Mesothelial cell of epicardium (in vitro differentiated cells): ENCODE data around the gene FAM217B. TPM values are rescaled to one million over a fixed set of nuclear protein-coding genes. Genes with fewer than 3 reads are reported as not detected.

Experiments used
- DNase-seq, 2 experiments: peaks; one replicate each; pipeline ENCODE4 v3.0.0; 2021; ENCODE audit warnings: low spot score in 2 of 2; ENCODE audit not compliant: unreplicated experiment in 2 of 2
- H3K27ac Mint-ChIP-seq: 2 replicates; pipeline ENCODE4 v1.8.0; 2021; ENCODE audit warnings: mixed read lengths
- H3K27me3 Mint-ChIP-seq: 2 replicates; pipeline ENCODE4 v1.8.0; 2021; ENCODE audit warnings: low read depth, mixed read lengths
- H3K36me3 Mint-ChIP-seq: 2 replicates; pipeline ENCODE4 v1.8.0; 2021; ENCODE audit warnings: mixed read lengths
- H3K4me1 Mint-ChIP-seq: 2 replicates; pipeline ENCODE4 v1.8.0; 2021; ENCODE audit warnings: mixed read lengths
- H3K4me3 Mint-ChIP-seq: 2 replicates; pipeline ENCODE4 v1.8.0; 2021; ENCODE audit warnings: mild to moderate bottlenecking, moderate library complexity, mixed read lengths
- H3K9me3 Mint-ChIP-seq: 2 replicates; pipeline ENCODE4 v1.8.0; 2021; ENCODE audit warnings: mixed read lengths
- CTCF ChIP-seq: fragments of 200-600 bp; sonication (generic); IDR thresholded peaks from one replicate; pipeline ENCODE4 v1.5.0; 2021; ENCODE audit warnings: antibody characterized with exemption; ENCODE audit not compliant: unreplicated experiment
- total RNA-seq: library from RNA; stranded (reverse); gene quantifications from 3 replicates; pipeline ENCODE4 v1.2.1, GENCODE V29; 2021

Gene FAM217B
- total RNA-seq, 1 donor from 2014 or later = 25.7 TPM

- Mint-ChIP-seq H3K36me3 (peaks cover 4% of the 10 kb centered on the region), H3K4me1 (peaks cover 78% of the 10 kb centered on the region), H3K27me3 (no peaks in the 10 kb centered on the region), H3K9me3 (no peaks in the 10 kb centered on the region), H3K4me3 (peak overlapping the region; percentile 42), H3K27ac (peak overlapping the region; percentile 96)
- no peak for DNase-seq
- no peak for TF ChIP-seq CTCF
These were observed 5.5 kb downstream of the FAM217B start for GRCh38 chr20:59945731-59946130.

- Mint-ChIP-seq H3K4me3 (no peak overlapping the region), H3K9me3 (no peaks in the 10 kb centered on the region), H3K27ac (peak overlapping the region; percentile 80), H3K27me3 (no peaks in the 10 kb centered on the region), H3K4me1 (peaks cover 63% of the 10 kb centered on the region), H3K36me3 (peaks cover 4% of the 10 kb centered on the region)
- DNase-seq = no peak
- no peak for TF ChIP-seq CTCF
These were observed 7.2 kb downstream of the FAM217B start for GRCh38 chr20:59947376-59947775.

GRCh38 chr20:59948212-59948611, 8.0 kb downstream of the FAM217B start:
- no peak for DNase-seq
- peak overlapping the region; percentile 21 for H3K27ac Mint-ChIP-seq
- peaks cover 4% of the 10 kb centered on the region for H3K36me3 Mint-ChIP-seq
- H3K4me3 Mint-ChIP-seq = no peak overlapping the region
- no peaks in the 10 kb centered on the region for H3K27me3 Mint-ChIP-seq
- H3K4me1 Mint-ChIP-seq = peaks cover 63% of the 10 kb centered on the region
- no peaks in the 10 kb centered on the region for H3K9me3 Mint-ChIP-seq
- TF ChIP-seq CTCF = no peak

- DNase-seq = no peak
- H3K9me3 Mint-ChIP-seq = no peaks in the 10 kb centered on the region
- peaks cover 3% of the 10 kb centered on the region for H3K36me3 Mint-ChIP-seq
- TF ChIP-seq CTCF = peak; percentile 57
- no peaks in the 10 kb centered on the region for H3K27me3 Mint-ChIP-seq
- H3K27ac Mint-ChIP-seq = peak overlapping the region; percentile 88
- H3K4me3 Mint-ChIP-seq = no peak overlapping the region
- H3K4me1 Mint-ChIP-seq = peaks cover 57% of the 10 kb centered on the region
These were observed 8.9 kb downstream of the FAM217B start for GRCh38 chr20:59948828-59949720.

- DNase-seq = no peak
- H3K36me3 Mint-ChIP-seq = no peaks in the 10 kb centered on the region
- H3K9me3 Mint-ChIP-seq = no peaks in the 10 kb centered on the region
- peak overlapping the region; percentile 64 for H3K27ac Mint-ChIP-seq
- peaks cover 49% of the 10 kb centered on the region for H3K4me1 Mint-ChIP-seq
- no peaks in the 10 kb centered on the region for H3K27me3 Mint-ChIP-seq
- no peak for TF ChIP-seq CTCF
- H3K4me3 Mint-ChIP-seq = no peak overlapping the region
These were observed 9.7 kb downstream of the FAM217B start for GRCh38 chr20:59949911-59950310.
